Suprapubic skin (tissue), 4 donors: ENCODE data around the gene ARL8A. TPM values are rescaled to one million over a fixed set of nuclear protein-coding genes. Genes with fewer than 3 reads are reported as not detected.
"Not testable (repeated sequence)": the region's sequence is repeated elsewhere in the genome, so short reads cannot be mapped to it uniquely, and the experiment has no call there.

Experiments
- DNase-seq, 2 donors: peaks; one replicate each; pipeline ENCODE4 v3.0.0-alpha.2; 2019; ENCODE audit warnings: low spot score in 2 of 2
- H3K27ac ChIP-seq: fragments of 200-600 bp; sonication (generic); one replicate; pipeline ENCODE4 v1.5.1; 2019
- H3K27me3 ChIP-seq: fragments of 200-600 bp; sonication (generic); one replicate; pipeline ENCODE4 v1.5.1; 2019
- H3K36me3 ChIP-seq: fragments of 200-600 bp; sonication (generic); one replicate; pipeline ENCODE4 v1.5.1; 2019
- H3K4me1 ChIP-seq: fragments of 200-600 bp; sonication (generic); one replicate; pipeline ENCODE4 v1.5.1; 2019
- H3K4me3 ChIP-seq: fragments of 200-600 bp; sonication (generic); one replicate; pipeline ENCODE4 v1.5.1; 2019; ENCODE audit warnings: mild to moderate bottlenecking
- H3K9me3 ChIP-seq: fragments of 200-600 bp; sonication (generic); one replicate; pipeline ENCODE4 v1.5.1; 2019
- CTCF ChIP-seq, 2 donors: fragments of 200-600 bp in 1 of 2; fragments of 450-650 bp in 1 of 2; sonication (generic) in 1 of 2; IDR thresholded peaks; one replicate each; pipeline ENCODE4 v1.5.1; 2016 to 2019; ENCODE audit warnings: antibody characterized with exemption in 2 of 2, mild to moderate bottlenecking in 1 of 2, moderate library complexity in 1 of 2
- EP300 ChIP-seq: sonication (generic); formaldehyde crosslinking; IDR thresholded peaks from one replicate; pipeline ENCODE4 v1.6.1; 2017; ENCODE audit warnings: antibody characterized with exemption
- POLR2A ChIP-seq, 2 donors: fragments of 450-650 bp; IDR thresholded peaks; one replicate each; pipeline ENCODE4 v1.6.1; 2017; ENCODE audit warnings: antibody characterized with exemption in 2 of 2, mild to moderate bottlenecking in 2 of 2, moderate library complexity in 2 of 2
- POLR2AphosphoS5 ChIP-seq, 3 donors: sonication (generic); formaldehyde crosslinking; IDR thresholded peaks; one replicate each; pipeline ENCODE4 v1.6.1; 2017; ENCODE audit warnings: antibody characterized with exemption in 3 of 3
- WGBS: methylation state at CpG from one replicate; pipeline ENCODE4 v1.1.5; 2018; 5-methylcytosine and 5-hydroxymethylcytosine counted together
- total RNA-seq, 4 donors: library from RNA; depleted of rRNA; stranded (reverse); fragments of >200 nt; gene quantifications; one replicate each; pipeline ENCODE4 v1.1.0, GENCODE V29; 2016

Gene ARL8A
- total RNA-seq, 4 donors from 2014 or later, result 41.1 to 46.3 (median 43.0) TPM

DNA sequence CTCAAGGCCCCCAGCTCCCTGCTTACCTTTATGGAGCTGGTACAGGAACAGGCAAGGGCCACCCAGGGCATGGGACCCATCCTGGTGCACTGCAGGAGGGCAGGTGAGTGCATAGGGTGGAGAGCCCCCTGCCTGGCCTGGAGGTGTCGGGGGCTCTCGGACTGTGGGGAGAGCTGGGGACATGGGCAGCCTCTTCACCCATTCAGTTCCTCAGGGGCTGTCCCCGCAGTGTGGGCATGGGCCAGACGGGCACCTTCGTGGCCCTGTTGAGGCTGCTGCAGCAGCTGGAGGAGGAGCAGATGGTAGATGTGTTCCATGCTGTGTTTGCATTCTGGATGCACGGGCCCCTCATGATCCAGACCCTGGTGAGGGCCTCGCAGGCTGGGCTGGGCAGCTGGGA is 41.8 kb upstream of the ARL8A start:
- Histone ChIP-seq H3K27me3 (peaks cover 19% of the 10 kb centered on the region), H3K27ac (no peak overlapping the region), H3K4me1 (peaks cover 6% of the 10 kb centered on the region), H3K4me3 (no peak overlapping the region), H3K9me3 (no peaks in the 10 kb centered on the region), H3K36me3 (no peaks in the 10 kb centered on the region)
- 83% methylated on average over 5 of the region's 7 CpGs for WGBS
- TF ChIP-seq POLR2A (IDR thresholded peaks at IDR 0.05) (no peak), CTCF (IDR thresholded peaks at IDR 0.05) (no peak)
- no peak for DNase-seq

- H3K4me3 ChIP-seq, result no peak overlapping the region
- peaks cover 23% of the 10 kb centered on the region for H3K27me3 ChIP-seq
- peak in 1 of 2 donors; percentile 87 for DNase-seq
- H3K36me3 ChIP-seq, result no peaks in the 10 kb centered on the region
- H3K4me1 ChIP-seq, result peaks cover 6% of the 10 kb centered on the region
- no peaks in the 10 kb centered on the region for H3K9me3 ChIP-seq
- TF ChIP-seq EP300 (no peak), POLR2A (IDR thresholded peaks at IDR 0.05) (no peak), CTCF (IDR thresholded peaks at IDR 0.05) (peak; percentile 41 to 89), POLR2AphosphoS5 (IDR thresholded peaks at IDR 0.05) (no peak)
- WGBS, result 20% methylated on average over 14 of the region's 19 CpGs
- H3K27ac ChIP-seq, result no peak overlapping the region
These were observed 40.4 kb upstream of the ARL8A start for GRCh38 chr1:202184750-202185460.

DNA sequence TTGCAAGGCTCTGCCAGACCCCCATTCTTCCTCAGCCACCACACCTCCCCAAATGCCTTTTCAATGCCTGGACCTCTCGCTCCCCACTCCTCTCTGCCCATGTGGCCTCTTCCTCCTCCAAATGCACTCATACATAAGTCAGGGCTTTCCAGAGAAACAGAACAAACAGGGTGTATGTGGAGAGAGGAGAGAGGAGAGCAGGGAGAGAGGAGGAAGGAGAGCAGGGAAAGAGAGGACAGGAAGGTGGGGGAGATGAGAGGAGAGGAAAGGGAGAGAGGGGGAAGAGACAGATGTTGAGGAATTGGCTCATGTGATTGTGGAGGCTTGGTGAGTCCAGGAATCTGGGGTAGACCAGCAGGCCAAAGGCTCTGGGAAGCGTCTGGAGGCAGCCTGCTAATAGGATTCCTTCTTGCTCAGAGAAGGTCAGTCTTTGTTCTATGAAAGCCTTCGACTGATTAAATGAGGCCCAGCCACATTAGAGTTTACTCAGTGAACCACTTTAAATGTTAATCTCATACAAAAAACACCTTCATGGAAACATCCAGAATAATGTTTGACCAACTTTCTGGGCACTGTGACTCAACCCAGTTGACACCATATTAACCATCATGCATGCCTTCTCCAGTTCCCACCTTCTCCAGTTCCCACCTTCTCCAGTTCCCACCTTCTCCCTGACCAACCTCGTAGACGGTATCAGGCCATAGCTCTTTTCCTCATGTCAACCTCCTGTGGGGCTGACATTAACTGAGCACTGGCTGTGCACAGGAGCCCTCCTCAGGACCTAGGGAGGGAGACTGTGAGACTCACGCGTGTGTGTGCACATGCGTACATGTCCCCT is 37.7 kb upstream of the ARL8A start:
- Histone ChIP-seq H3K36me3 (no peaks in the 10 kb centered on the region), H3K4me3 (no peak overlapping the region), H3K27ac (no peak overlapping the region), H3K4me1 (peaks cover 6% of the 10 kb centered on the region), H3K9me3 (no peaks in the 10 kb centered on the region), H3K27me3 (peaks cover 21% of the 10 kb centered on the region)
- DNase-seq, result no peak
- WGBS, result 90% methylated on average over 8 of the region's 8 CpGs
- no peak for TF ChIP-seq POLR2AphosphoS5 (IDR thresholded peaks at IDR 0.05)
- TF ChIP-seq POLR2A (IDR thresholded peaks at IDR 0.05), result no peak
- TF ChIP-seq EP300, result no peak

GRCh38 chr1:202181586-202181985 is 37.0 kb upstream of the ARL8A start:
- Histone ChIP-seq H3K36me3 (no peaks in the 10 kb centered on the region), H3K27ac (no peak overlapping the region), H3K27me3 (peaks cover 21% of the 10 kb centered on the region), H3K4me1 (peaks cover 6% of the 10 kb centered on the region), H3K9me3 (no peaks in the 10 kb centered on the region), H3K4me3 (no peak overlapping the region)
- 83% methylated on average over 2 of the region's 7 CpGs for whole genome bisulfite sequencing
- DNase-seq, result no peak
- TF ChIP-seq EP300 (no peak), POLR2A (IDR thresholded peaks at IDR 0.05) (no peak), CTCF (IDR thresholded peaks at IDR 0.05) (no peak), POLR2AphosphoS5 (IDR thresholded peaks at IDR 0.05) (no peak)

- not testable (repeated sequence) for H3K9me3 ChIP-seq, DNase-seq, H3K36me3 ChIP-seq, H3K4me3 ChIP-seq, H3K27ac ChIP-seq, H3K4me1 ChIP-seq
- H3K27me3 ChIP-seq, result peaks cover 17% of the 10 kb centered on the region
- 75% methylated on average over 2 of the region's 2 CpGs for WGBS
These were observed 36.2 kb upstream of the ARL8A start for GRCh38 chr1:202180751-202181139.
